A172 (cell line): ENCODE results near the gene HEATR3. TPM values are rescaled to one million over a fixed set of nuclear protein-coding genes. Genes with fewer than 3 reads are reported as not detected.

Experiments used
- DNase-seq: peaks from one replicate; pipeline ENCODE4 v3.0.0-alpha.2; 2015; ENCODE audit warnings: low spot score
- total RNA-seq: library from RNA; depleted of rRNA; stranded (reverse); fragments of >200 nt; shearing (Covaris generic); gene quantifications from 2 replicates; pipeline ENCODE4 v1.2.3, GENCODE V29; 2014; rRNA removed

HEATR3 gene, protein sequence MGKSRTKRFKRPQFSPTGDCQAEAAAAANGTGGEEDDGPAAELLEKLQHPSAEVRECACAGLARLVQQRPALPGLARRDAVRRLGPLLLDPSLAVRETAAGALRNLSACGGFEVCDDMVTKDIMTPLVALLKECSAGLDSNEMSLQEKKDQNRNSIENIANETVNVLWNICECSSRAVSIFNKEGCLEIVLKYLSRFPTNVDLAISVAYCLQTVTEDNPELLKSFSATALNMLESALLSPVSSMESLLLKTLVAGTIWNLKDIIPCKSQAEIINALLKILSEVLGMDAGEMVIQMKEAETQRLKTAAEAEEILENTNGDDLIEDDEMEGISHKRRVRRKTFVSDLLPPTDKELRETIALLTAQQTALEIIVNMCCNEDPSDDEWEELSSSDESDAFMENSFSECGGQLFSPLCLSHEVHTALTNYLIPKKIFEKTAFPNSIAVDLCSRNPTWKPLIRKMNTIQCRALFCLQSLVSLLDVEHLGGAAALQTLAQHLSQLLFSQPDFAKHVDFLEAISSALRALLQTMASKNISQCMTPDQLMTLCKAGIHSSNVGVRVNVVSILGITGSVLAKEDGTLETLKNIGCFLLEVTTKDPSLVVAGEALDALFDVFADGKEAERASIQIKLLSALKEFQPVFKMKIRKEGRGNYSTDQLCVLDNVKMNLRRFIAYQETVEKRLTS
- total RNA-seq: 27.2 and 38.7 TPM in 2 replicates

DNA sequence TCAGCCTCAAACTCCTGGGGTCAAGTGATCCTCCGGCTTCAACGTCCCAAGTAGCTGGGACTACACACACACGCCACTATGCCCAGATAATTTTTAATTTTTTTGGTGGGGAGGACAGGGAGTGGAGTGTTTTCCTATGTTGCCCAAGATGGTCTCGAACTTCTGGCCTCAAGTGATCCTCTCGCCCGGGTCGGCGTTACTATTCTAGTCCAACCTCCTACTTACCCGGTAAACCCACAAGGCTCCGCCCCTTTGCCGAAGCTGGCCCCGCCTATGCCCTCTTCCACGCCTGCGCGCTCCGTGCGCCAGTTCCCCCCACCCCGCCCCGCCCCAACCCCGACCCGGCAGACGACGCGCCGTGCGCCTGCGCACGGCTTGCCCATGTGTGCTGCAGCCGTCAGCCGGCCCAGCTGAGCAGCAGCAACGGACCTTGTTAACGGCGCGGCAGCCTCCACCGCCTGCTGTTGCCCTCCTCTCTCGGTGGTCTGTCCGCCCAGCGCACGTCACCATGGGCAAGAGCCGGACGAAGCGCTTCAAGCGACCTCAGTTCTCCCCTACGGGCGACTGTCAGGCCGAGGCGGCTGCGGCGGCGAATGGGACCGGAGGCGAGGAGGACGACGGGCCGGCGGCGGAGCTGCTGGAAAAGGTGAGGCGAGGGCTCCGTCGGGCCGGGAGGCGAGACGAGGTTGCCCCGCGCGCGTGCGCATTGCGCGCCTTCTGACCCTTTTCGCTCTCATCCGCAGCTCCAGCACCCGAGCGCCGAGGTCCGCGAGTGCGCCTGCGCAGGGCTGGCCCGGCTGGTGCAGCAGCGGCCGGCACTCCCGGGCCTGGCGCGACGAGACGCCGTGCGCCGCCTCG is at the start of gene HEATR3:
HEATR3 (plus strand) TSS at position 347 of the 858 bp plus-strand sequence; CDS start at position 509, 162 bp downstream.
- DNase-seq: peak; percentile 88

DNA sequence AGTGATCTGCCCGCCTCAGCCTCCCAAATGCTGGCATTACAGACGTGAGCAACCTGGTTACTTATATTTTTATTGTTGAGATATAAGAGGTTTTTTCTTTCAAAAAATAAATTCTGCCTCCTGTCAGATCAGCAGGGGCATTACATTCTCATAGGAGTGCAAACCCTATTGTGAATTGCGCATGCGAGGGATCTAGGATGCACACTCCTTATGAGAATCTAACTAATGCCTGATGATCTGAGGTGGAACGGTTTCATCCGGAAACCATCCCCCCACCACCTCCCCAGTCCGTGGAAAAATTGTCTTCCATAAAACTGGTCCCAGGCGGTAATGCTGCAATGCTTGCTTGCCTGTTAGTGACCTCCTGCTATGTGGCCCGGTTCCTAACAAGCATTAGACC is 48.2 kb upstream of the HEATR3 start:
- DNase-seq: no peak

DNA sequence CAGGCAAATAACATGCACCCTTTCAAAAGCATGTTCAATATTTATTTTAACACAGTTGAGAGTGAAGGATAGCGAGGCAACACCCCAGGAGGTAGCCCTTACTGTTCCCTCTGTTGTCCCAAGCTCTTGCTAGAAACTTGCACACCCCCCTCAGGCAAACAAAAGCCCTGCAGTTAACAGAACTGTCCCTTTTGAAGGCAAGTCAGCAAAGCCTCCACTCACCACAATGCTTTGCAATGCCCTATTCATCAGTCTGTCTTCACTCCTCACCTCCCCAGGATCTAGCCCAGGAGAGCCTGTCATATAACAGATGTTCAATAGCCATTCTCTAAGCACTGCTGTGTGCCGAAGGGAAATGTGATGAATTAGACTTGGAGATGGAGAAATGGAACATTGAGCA is 44.2 kb upstream of the HEATR3 start:
- no peak for DNase-seq

DNA sequence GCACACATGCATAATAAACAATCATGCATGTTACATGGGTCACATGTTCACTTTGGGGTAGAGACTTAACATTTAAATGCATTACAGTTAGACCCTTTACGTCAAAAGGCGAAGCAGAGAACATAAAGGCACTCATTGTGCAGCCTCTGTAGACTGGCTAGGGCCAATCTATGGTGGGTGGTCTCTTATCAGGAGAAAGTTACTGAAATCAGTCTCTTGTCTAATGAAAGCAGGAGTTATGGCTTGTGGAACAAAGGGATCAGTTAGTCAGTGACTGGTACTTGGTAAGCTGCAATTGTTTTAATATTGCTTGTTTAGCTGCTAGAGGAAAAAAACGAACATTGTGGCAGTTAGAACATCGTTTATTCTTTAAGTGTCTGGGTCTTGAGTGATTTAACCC is 42.1 kb upstream of the HEATR3 start:
- no peak for DNase-seq

DNA sequence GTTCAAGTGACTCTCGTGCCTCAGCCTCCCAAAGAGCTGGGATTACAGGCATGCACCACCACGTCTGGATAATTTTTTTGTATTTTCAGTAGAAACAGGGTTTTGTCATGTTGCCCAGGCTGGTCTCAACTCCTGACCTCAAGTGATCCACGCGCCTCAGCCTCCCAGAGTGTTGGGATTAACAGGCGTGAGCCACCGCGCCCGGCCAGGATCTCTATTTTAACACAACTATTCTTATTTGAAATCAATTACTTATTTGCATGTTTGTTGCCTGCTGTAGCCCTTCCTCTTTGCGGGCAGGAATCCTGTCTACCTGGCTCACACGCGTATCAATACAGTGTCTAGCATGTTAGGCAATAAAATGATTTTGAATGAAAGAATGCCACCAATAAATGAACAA is 41.6 kb upstream of the HEATR3 start:
- no peak for DNase-seq

DNA sequence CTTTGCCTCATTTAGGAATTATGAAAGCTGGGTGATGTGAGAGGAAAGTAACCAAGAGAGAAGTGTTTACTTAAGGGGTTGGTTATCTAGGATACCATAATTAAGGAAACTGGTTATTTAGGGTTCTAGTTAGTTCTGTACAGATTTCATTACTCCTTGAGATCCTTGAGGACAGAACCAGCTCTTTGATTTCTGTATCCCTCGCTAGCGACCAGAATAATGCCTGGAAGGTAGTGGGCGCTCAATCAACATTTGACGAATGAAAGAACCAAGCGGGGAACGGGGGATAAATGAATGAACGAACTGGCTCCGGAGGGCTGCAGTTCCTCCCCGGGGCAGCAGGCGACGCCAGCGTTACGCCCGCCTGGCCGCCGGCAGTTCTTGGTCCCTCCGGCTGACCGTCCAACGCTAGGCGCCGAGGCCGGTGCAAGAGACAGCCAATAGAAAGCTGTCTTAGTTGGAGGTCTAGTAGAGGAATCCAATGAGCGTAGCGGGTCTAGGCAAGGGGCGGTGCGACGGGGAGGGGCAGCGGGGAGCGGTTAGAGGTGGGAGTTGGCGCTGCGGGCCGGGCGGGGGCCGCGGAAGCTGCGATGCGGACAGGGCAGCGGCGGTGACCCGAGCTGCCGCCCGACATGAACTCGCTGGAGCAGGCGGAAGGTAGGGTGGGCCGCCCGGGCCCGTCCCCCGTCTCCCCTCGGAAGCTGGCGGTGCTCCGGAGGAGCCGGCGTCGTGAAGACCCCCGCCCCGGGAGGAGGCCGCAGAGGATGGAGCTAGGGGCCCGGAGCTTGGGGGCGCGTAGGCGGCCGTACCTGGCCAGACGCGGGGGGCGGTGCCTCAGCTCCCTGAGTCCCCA is 40.9 kb upstream of the HEATR3 start, which contains the start of gene CNEP1R1:
CNEP1R1 (plus strand) TSS at position 542 of the 853 bp plus-strand sequence; CDS start at position 633, 91 bp downstream.
- DNase-seq: peak; percentile 94

DNA sequence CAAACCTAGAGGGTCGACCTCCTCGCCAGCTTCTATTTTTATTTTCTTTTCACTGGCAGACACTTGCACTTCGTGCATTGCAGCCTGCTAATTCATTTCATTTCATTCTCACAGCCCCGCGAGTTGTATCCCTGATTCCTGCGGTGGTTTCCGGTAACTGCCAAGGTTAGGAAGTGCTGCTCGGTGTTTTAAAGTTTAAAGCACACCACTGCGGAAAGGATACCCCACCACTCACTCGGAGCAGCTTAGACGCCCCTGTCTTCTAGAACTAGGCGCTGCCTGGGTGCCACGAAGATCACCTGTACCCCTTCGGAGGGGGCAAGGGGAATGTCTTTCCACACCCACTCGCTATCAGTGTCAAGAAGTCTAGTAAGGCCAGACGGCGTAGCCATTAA is 40.2 kb upstream of the HEATR3 start:
- DNase-seq: no peak

DNA sequence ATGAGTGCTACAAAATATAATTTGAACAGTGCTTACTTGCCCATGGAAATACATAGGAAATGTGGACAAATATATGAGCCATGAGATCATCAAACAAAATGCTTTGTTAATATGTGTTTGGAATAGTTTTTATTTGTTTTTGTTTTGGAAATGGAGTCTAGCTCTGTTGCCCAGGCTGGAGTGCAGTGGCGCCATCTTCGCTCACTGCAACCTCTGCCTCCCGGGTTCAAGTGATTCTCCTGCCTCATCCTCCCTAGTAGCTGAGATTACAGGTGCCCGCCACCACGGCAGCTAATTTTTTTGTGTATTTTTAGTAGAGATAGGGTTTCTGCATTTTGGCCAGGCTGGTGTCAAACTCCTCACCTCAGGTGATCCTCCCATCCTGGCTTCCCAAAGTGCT is 37.9 kb upstream of the HEATR3 start:
- no peak for DNase-seq

DNA sequence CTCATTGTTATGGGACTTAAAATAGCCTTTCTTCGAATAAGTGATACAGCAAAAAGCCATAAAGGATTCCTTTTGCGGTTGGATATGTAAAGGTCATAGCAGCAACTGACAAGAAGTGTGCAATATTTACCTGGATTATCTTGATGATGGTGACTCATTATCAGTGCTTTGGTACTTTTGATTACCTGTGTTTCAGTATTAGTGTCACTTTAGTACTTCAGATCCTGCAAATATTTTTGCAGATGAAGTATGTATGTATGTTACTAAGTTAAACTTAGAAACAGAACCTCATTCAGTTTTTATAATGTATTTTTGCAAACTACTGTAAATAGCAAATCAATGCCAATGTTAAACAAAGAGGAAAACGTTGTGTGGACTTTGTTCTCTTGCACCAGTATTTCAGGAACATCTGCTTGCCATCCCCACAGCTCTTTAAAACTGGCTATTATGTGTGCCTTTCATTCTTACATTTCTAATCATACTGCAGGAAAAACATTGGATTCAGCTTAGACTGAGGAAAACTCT is 30.2 kb upstream of the HEATR3 start:
- DNase-seq: no peak

DNA sequence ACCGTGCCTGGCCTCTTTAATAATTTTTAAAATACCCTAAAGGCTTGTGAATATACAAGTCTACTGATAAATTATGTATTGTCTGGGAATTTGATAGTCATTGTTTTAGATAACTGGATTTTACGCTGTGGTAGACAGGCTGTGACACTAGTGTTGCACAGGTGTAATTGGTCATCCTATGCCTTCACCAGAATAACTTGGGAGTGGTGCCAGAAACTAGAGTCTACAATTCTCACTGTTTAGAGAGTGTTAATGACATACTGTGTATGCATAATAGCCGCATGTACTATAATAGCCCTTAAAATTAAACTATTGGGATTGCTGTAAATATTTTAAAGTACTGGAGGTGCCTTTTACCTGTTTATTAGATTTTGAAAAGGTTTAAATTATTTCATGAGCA is 29.3 kb upstream of the HEATR3 start:
- DNase-seq: no peak

DNA sequence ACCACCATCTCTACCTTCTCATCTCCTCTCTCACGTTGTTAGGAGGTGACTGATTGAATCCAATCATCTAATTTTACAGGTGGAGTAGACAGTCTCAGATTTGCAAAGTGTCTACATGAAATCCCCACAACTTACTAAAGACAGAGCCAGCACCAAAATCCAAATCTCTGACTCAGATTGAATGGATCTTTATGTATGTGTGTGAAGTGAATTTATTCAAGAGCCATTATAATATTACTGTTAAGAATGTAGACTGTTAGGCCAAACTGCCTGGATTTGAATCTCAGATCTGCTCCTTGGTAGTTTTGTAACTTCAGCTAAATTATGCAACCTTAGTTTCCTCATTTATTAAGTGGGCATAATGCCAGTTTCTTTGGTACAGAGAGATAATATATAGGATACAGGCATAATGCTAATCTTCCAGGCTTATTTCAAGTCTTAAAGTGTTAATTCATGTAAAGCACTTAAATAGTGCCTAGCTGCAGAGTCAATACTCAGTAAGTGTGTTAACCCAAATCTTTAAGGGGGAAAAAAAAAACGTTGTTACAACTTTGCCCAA is 28.0 kb upstream of the HEATR3 start:
- no peak for DNase-seq

DNA sequence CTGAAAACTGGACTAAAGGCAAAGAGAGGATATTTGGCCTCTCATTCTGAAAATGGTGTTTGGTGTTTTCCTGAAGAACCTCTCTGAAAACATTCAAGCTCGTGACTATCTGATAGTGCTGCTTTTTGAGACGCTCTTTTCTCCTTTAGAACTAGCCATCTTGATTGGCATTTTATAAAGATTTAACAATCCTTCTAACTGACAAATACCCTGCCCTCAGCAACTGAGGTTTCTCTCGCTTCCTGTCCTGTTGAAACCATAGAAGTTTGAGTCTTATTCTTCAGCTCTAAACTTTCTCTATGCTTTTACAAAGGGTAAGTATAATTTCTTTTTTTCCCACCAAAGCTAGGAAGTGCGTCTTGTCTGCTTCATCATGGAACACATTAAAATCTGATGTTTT is 27.5 kb upstream of the HEATR3 start:
- no peak for DNase-seq

DNA sequence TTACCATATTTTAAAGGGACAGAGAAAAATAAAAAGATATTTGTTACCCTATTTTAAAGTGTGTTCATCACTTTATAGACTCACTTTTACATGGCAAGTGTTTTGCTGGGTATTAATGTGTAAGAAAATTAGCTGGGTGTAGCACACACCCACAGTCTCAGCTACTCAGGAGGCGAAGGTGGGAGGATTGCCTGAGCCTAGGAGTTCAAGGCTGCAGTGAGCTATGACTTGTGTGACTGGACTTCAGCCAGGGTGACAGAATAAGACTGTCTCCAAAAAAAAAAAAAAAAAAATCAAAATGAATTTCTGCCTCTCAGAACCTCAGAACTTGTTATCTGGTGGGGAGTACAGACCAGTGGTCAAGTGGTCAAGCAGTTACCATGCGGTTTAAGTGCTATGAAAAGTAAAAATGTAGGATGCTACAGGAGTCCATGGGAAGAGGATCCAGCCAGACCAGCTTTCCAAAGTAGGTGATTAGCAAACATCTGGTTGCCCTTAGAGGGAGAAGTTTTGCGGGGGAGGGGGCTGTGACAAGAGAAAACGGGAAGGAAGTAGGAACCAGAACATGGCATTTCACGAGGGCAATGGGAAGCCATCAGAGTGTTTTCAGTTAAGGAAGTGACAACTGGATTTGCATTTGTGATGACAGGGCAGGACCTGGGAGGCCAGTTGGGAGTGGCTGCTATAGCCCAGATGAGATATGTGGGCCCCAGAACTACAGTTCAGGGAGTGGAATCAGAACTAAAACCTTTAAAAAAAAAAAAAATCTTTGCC is 26.8 kb upstream of the HEATR3 start:
- DNase-seq: no peak

DNA sequence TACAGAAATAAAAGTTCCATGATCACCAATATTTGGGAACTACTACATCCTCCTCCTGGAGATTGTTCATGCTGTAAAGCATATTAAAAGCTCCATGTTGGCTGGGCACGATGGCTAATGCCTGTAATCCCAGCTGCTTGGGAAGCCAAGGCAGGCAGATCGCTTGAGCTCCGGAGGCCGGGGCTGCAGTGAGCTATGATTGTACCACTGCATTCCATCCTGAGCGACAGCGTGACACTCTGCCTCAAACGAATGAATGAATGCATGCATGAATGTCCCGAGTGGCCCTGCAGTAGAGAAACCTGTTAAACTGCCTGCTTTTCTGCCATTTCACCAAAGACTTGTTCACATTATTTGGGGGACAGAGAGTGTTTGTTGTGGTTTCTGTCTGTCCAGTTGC is 25.8 kb upstream of the HEATR3 start:
- DNase-seq: no peak

DNA sequence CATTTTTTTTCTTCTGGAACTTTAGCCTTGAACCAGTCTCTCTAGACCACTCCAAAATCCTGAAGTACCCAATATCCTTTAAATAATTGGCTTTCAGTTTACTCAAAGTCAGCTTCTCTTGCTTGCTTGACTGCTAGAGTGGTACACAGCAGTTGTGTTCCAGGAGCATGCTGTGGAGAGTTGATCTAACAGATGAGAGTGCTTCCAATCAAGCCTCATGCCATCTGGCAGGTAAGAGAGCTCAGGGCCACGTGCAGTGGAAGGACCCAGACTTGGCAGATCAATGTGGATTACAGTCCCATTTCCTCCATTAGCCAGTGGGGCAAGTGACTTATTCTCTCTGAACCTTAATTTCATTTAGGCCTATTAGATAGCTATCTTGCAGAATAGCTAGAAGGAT is 25.1 kb upstream of the HEATR3 start:
- DNase-seq: no peak

DNA sequence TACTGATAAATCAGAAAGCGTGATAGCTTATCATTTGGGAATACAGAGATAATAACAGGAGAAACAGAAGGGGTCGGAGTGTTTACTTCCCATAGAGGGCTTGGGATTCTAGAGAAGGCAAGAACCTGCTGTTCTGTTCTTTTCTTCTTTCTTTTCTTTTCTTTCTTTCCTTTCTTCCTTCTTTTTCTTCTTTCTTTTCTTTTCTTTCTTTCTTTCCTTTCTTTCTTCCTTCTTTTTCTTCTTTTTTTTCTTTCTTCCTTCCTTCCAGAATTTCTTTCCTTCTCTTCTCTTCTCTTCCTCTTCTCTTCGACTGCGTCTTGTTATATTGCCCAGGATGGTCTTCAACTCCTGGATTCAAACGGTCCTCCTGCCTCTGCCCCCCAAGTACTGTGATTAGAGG is 22.4 kb upstream of the HEATR3 start:
- no peak for DNase-seq

DNA sequence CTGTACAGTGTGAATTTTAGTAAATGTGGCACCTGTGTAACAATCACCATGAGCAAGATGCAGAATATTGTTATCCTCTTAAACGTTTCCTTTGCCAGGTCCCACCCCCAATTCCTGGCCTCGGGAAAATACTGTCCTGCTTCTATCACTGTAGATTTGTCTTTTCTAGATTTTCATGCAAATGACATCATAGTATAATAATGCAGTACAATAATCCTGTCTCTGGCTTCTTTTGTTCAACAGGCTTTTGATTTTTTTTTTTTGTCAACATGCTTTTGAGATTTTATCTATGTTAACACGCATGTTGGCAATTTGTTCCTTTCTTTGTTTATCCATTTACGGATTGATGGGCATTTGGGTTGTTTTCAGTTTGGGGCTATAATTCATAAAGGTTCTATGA is 20.4 kb upstream of the HEATR3 start:
- no peak for DNase-seq

DNA sequence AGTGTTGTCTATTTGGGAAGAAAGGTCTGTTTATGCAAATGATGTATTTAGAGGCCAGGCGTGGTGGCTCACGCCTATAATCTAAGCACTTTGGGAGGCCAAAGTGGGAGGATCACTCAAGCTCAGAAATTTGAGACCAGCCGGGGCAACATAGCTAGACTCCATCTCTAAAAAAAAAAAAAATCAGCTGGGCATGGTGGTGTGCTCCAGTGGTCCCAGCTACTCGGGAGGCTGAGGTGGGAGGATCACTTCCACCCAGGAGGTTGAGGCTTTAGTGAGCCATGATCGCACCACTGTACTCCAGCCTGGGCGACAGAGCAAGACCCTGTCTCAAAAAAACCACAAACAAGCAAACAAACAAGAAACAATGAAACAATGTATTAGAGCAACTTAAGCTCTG is 18.9 kb upstream of the HEATR3 start:
- DNase-seq: no peak

DNA sequence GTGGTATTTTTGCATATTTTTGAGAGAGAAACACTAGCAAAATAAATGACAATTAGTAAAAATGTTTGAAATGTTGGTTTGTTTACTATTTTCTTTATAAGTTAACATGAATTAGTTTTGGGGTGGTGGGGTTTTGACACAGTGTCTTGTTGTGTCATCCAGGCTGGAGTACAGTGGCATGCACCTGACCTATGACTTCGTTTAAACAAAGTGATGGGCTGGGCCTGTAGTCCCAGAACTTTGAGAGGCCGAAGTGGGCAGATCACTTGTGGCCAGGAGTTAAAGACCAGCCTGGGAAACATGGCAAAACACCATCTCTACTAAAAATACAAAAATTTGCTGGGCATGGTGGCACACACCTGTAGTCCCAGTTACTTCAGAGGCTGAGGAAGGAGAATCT is 17.9 kb upstream of the HEATR3 start:
- no peak for DNase-seq

DNA sequence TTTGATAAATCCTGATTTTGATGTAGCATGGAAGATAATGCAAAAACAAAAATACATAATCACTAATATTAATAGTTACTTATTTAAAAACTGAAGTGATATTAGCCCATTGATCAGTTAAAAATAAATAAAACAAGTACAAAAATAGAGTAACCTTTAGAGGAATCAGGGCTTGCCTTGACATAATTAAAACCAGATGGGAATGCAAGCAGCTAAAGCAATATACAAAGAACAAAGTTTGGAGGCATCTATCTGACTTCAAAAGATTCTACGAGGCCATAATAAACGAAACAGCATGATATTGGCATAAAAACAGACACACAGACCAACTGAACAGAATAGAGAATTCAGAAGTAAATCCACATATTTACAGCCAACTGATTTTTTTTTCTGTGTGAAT is 15.0 kb upstream of the HEATR3 start:
- no peak for DNase-seq
